H1 (cell line): Measurements from ENCODE around the gene SGSM1. TPM values are rescaled to one million over a fixed set of nuclear protein-coding genes. Genes with fewer than 3 reads are reported as not detected.
A peak's percentile ranks its signal among the peaks of the same experiment; 100 is the strongest.

Source experiments
- CTCF ChIA-PET: fragments of 300-600 bp; sonication (Branson Sonifier 250); formaldehyde crosslinking; loops from one replicate; lab custom pipeline; 2021; ENCODE audit not compliant: partially characterized antibody; lab: Charles Lee
- POLR2A ChIA-PET: fragments of 300-600 bp; sonication (Branson Sonifier 250); formaldehyde crosslinking; loops from one replicate; lab custom pipeline; 2021; ENCODE audit warnings: inconsistent platforms; ENCODE audit not compliant: partially characterized antibody; lab: Charles Lee
- DNase-seq, 2 experiments: peaks; one replicate each; pipeline versions ENCODE4 v3.0.0 to v3.0.0-alpha.2; 2010 to 2022; ENCODE audit warnings: low spot score in 2 of 2, low read depth in 1 of 2, mixed read lengths in 1 of 2
- FAIRE-seq: peaks from 2 replicates; lab custom pipeline; 2011; peaks lifted over from hg19 to GRCh38; lab: Jason Lieb, UNC
- H2AFZ ChIP-seq: 2 replicates; pipeline ENCODE4 v1.8.1; 2012; ENCODE audit warnings: low read length, inconsistent platforms
- H2AK5ac ChIP-seq: 2 replicates; pipeline ENCODE4 v1.6.1; 2013; ENCODE audit warnings: low read depth, low read length
- H2BK120ac ChIP-seq: replicated peaks from 2 replicates; pipeline ENCODE3; 2013; ENCODE audit warnings: low read depth, low read length, inconsistent platforms
- H2BK12ac ChIP-seq: 2 replicates; pipeline ENCODE4 v1.6.1; 2013; ENCODE audit warnings: low read depth, low read length
- H2BK15ac ChIP-seq: 2 replicates; pipeline ENCODE4 v1.6.1; 2013; ENCODE audit warnings: low read length
- H2BK20ac ChIP-seq: 2 replicates; pipeline ENCODE4 v1.6.1; 2013; ENCODE audit warnings: low read length
- H2BK5ac ChIP-seq: 2 replicates; pipeline ENCODE4 v1.6.1; 2013; ENCODE audit warnings: low read depth, low read length
- H3K14ac ChIP-seq: 2 replicates; pipeline ENCODE4 v1.6.1; 2013; ENCODE audit warnings: inconsistent platforms; ENCODE audit not compliant: insufficient read length
- H3K18ac ChIP-seq: 2 replicates; pipeline ENCODE4 v1.6.1; 2013; ENCODE audit warnings: low read length; ENCODE audit errors: extremely low read depth
- H3K23ac ChIP-seq: 2 replicates; pipeline ENCODE4 v1.6.1; 2013; ENCODE audit warnings: inconsistent platforms; ENCODE audit not compliant: insufficient read length
- H3K23me2 ChIP-seq: 2 replicates; pipeline ENCODE4 v1.6.1; 2013; ENCODE audit warnings: low read depth, low read length
- H3K27ac ChIP-seq: 2 replicates; pipeline ENCODE4 v1.6.1; 2011; ENCODE audit warnings: low read depth, low read length, inconsistent platforms
- H3K27me3 ChIP-seq, 4 experiments: replicated peaks in 1 of 4; 1 replicate in 1 of 4; 2 replicates in 3 of 4; pipeline versions ENCODE4 v1.6.1 to v1.8.1; 2011 to 2013; ENCODE audit warnings: low read length in 3 of 4, mild to moderate bottlenecking in 3 of 4, inconsistent platforms in 2 of 4, mixed read lengths in 2 of 4, moderate library complexity in 1 of 4; ENCODE audit not compliant: control insufficient read depth in 3 of 4, insufficient read depth in 3 of 4; ENCODE audit errors: extremely low read depth in 1 of 4
- H3K36me3 ChIP-seq, 4 experiments: 2 replicates each; pipeline versions ENCODE4 v1.6.1 to v1.8.1; 2011 to 2013; ENCODE audit warnings: mild to moderate bottlenecking in 4 of 4, low read length in 3 of 4, moderate library complexity in 2 of 4, control low read depth in 1 of 4, inconsistent platforms in 1 of 4; ENCODE audit not compliant: insufficient read depth in 4 of 4, control insufficient read depth in 2 of 4
- H3K4ac ChIP-seq: replicated peaks from 2 replicates; pipeline ENCODE3; 2013; ENCODE audit warnings: low read length, low read depth, mixed read lengths, inconsistent platforms; ENCODE audit not compliant: insufficient read length
- H3K4me1 ChIP-seq, 4 experiments: replicated peaks in 1 of 4; 1 replicate in 1 of 4; 2 replicates in 3 of 4; pipeline versions ENCODE4 v1.6.1 to v1.8.1; 2011 to 2013; ENCODE audit warnings: low read length in 3 of 4, inconsistent platforms in 2 of 4, mixed read lengths in 1 of 4; ENCODE audit not compliant: insufficient read depth in 4 of 4, control insufficient read depth in 3 of 4
- H3K4me2 ChIP-seq, 2 experiments: 2 replicates each; pipeline versions ENCODE4 v1.6.1 to v1.8.1; 2011 to 2013; ENCODE audit warnings: low read depth in 2 of 2, low read length in 2 of 2, control low read depth in 1 of 2, inconsistent platforms in 1 of 2, mild to moderate bottlenecking in 1 of 2; ENCODE audit not compliant: insufficient read depth in 1 of 2
- H3K4me3 ChIP-seq, 4 experiments: fragments of 200-600, 300-600 bp in 1 of 4; sonication (generic), shearing (Covaris generic), sonication (Bioruptor Twin) in 1 of 4; 2 replicates each; pipeline versions ENCODE4 v1.5.1 to v1.8.1; 2011 to 2016; ENCODE audit warnings: low read length in 4 of 4, low read depth in 3 of 4, control low read depth in 2 of 4, inconsistent platforms in 2 of 4, mild to moderate bottlenecking in 2 of 4, mixed read lengths in 1 of 4, moderate library complexity in 1 of 4; ENCODE audit not compliant: insufficient read depth in 2 of 4; ENCODE audit errors: extremely low read depth in 1 of 4
- H3K56ac ChIP-seq: replicated peaks from 2 replicates; pipeline ENCODE3; 2013; ENCODE audit warnings: low read depth, mild to moderate bottlenecking, mixed read lengths, low read length, inconsistent platforms; ENCODE audit not compliant: insufficient read length
- H3K79me1 ChIP-seq: 2 replicates; pipeline ENCODE4 v1.6.1; 2013; ENCODE audit warnings: low read depth, low read length, control low read depth
- H3K79me2 ChIP-seq, 2 experiments: 2 replicates each; pipeline versions ENCODE4 v1.6.1 to v1.8.1; 2012 to 2013; ENCODE audit warnings: low read length in 2 of 2, mild to moderate bottlenecking in 2 of 2, inconsistent platforms in 1 of 2; ENCODE audit not compliant: insufficient read depth in 2 of 2, control insufficient read depth in 1 of 2
- H3K9ac ChIP-seq, 4 experiments: replicated peaks in 1 of 4; 1 replicate in 1 of 4; 2 replicates in 3 of 4; pipeline versions ENCODE4 v1.6.1 to v1.8.1; 2011 to 2013; ENCODE audit warnings: low read depth in 3 of 4, low read length in 3 of 4, control low read depth in 2 of 4, mild to moderate bottlenecking in 2 of 4, moderate library complexity in 2 of 4, inconsistent platforms in 1 of 4; ENCODE audit errors: extremely low read depth in 1 of 4
- H3K9me3 ChIP-seq, 2 experiments: 2 replicates each; pipeline versions ENCODE4 v1.6.1 to v1.8.1; 2012 to 2013; ENCODE audit warnings: mild to moderate bottlenecking in 2 of 2, moderate library complexity in 2 of 2, control low read depth in 1 of 2, inconsistent platforms in 1 of 2, low read depth in 1 of 2, low read length in 1 of 2, mixed read lengths in 1 of 2; ENCODE audit not compliant: insufficient read depth in 2 of 2
- H4K20me1 ChIP-seq, 2 experiments: replicated peaks in 1 of 2; 2 replicates each; pipeline versions ENCODE3 to v1.8.1; 2011 to 2013; ENCODE audit warnings: inconsistent platforms in 2 of 2, low read length in 2 of 2, mild to moderate bottlenecking in 1 of 2; ENCODE audit not compliant: insufficient read depth in 2 of 2, control insufficient read depth in 1 of 2
- H4K5ac ChIP-seq: 2 replicates; pipeline ENCODE4 v1.6.1; 2013; ENCODE audit warnings: low read length, low read depth, mixed read lengths, inconsistent platforms; ENCODE audit not compliant: insufficient read length
- H4K8ac ChIP-seq: 2 replicates; pipeline ENCODE4 v1.8.0; 2013; ENCODE audit warnings: mild to moderate bottlenecking, moderate library complexity, low read length, inconsistent platforms; ENCODE audit not compliant: insufficient read depth; ENCODE audit errors: extremely low read depth
- H4K91ac ChIP-seq: replicated peaks from 2 replicates; pipeline ENCODE3; 2013; ENCODE audit warnings: low read length, mixed read lengths, inconsistent platforms; ENCODE audit not compliant: insufficient read length
- CEBPB ChIP-seq: IDR thresholded peaks from 2 replicates; pipeline ENCODE4 v1.6.1; 2012; ENCODE audit warnings: low read depth, low read length
- CREB1 ChIP-seq: IDR thresholded peaks from 2 replicates; pipeline ENCODE4 v1.6.1; 2012; ENCODE audit warnings: inconsistent platforms
- HDAC2 ChIP-seq, 2 experiments: fragments of 300-600 bp in 1 of 2; sonication (generic) in 1 of 2; IDR thresholded peaks; 2 replicates each; pipeline ENCODE4 v1.6.1; 2011 to 2012; ENCODE audit warnings: low read depth in 2 of 2, low read length in 2 of 2, mild to moderate bottlenecking in 2 of 2, moderate library complexity in 2 of 2, borderline replicate concordance in 1 of 2, inconsistent platforms in 1 of 2
- JUND ChIP-seq: IDR thresholded peaks from 2 replicates; pipeline ENCODE4 v1.6.1; 2011; ENCODE audit warnings: mild to moderate bottlenecking, improper control_type of control experiment, low read length
- KDM4A ChIP-seq: IDR thresholded peaks from one replicate; pipeline ENCODE4 v1.7.1; 2012; ENCODE audit warnings: low read depth, mild to moderate bottlenecking, moderate library complexity, low read length, inconsistent platforms; ENCODE audit not compliant: severe bottlenecking
- NANOG ChIP-seq: IDR thresholded peaks from 2 replicates; pipeline ENCODE4 v1.6.1; 2011; ENCODE audit warnings: low read length, low read depth, mild to moderate bottlenecking, inconsistent platforms; ENCODE audit not compliant: insufficient read depth, poor library complexity, severe bottlenecking
- NRF1 ChIP-seq: IDR thresholded peaks from 2 replicates; pipeline ENCODE4 v1.6.1; 2011; ENCODE audit warnings: mild to moderate bottlenecking, low read depth, low read length, improper control_type of control experiment
- RFX5 ChIP-seq: IDR thresholded peaks from 2 replicates; pipeline ENCODE4 v1.6.1; 2011; ENCODE audit warnings: low read depth, low read length, improper control_type of control experiment, borderline replicate concordance
- SIRT6 ChIP-seq: IDR thresholded peaks from one replicate; pipeline ENCODE4 v1.7.1; 2012; ENCODE audit warnings: low read length, inconsistent platforms
- SIX5 ChIP-seq: IDR thresholded peaks from 2 replicates; pipeline ENCODE4 v1.6.1; 2011; ENCODE audit warnings: mild to moderate bottlenecking, low read depth, low read length
- YY1 ChIP-seq: IDR thresholded peaks from 2 replicates; pipeline ENCODE4 v1.6.1; 2011; ENCODE audit warnings: low read depth, mild to moderate bottlenecking, low read length
- ZNF274 ChIP-seq: IDR thresholded peaks from 2 replicates; pipeline ENCODE4 v1.7.0; 2012; ENCODE audit warnings: low read length, borderline replicate concordance; ENCODE audit errors: extremely low read depth
- WGBS, 2 experiments: shearing (Covaris generic) in 1 of 2; methylation state at CpG; one replicate each; pipeline versions ENCODE4 v1.1.6 to v1.1.7; 2013 to 2015; ENCODE audit warnings: low lambda C conversion rate in 2 of 2, mixed read lengths in 2 of 2, inconsistent platforms in 1 of 2, low coverage in 1 of 2, missing lambda C conversion rate in 1 of 2; ENCODE audit not compliant: insufficient replicate concordance in 2 of 2, insufficient coverage in 1 of 2, insufficient read length in 1 of 2; ENCODE audit errors: extremely low coverage in 1 of 2, missing lambda C conversion rate in 1 of 2; 5-methylcytosine and 5-hydroxymethylcytosine counted together
- polyA plus RNA-seq, 7 experiments: library from polyadenylated mRNA; depleted of rRNA in 3 of 7; stranded (reverse) in 5 of 7; unstranded in 2 of 7; fragments of >200 nt in 5 of 7; fragments of 200-250 nt in 2 of 7; gene quantifications; 1 replicate in 5 of 7; 2 replicates in 1 of 7; 4 replicates in 1 of 7; pipeline versions ENCODE4 v1.2.1 to v1.2.3, GENCODE V29; 2011 to 2013; ENCODE audit warnings: missing spikeins in 2 of 7, mixed read lengths in 2 of 7
- total RNA-seq: library from RNA; stranded (reverse); fragmentation: NEBNext Ultra II Directional; extraction: Animal tissue kit (Norgen Biotek cat#: 25700); gene quantifications from 2 replicates; pipeline ENCODE4 v1.2.1, GENCODE V29; 2021
- TF ChIP-seq, protein P1 (sequence below): IDR thresholded peaks from 2 replicates; pipeline ENCODE4 v1.6.1; 2012; ENCODE audit warnings: inconsistent platforms

Gene SGSM1
- total and polyA plus RNA-seq, 2 of the 8 experiments (the other 6 are each of a cell fraction or from before 2014, with no cell fraction given): 2.8 to 5.2 TPM

DNA sequence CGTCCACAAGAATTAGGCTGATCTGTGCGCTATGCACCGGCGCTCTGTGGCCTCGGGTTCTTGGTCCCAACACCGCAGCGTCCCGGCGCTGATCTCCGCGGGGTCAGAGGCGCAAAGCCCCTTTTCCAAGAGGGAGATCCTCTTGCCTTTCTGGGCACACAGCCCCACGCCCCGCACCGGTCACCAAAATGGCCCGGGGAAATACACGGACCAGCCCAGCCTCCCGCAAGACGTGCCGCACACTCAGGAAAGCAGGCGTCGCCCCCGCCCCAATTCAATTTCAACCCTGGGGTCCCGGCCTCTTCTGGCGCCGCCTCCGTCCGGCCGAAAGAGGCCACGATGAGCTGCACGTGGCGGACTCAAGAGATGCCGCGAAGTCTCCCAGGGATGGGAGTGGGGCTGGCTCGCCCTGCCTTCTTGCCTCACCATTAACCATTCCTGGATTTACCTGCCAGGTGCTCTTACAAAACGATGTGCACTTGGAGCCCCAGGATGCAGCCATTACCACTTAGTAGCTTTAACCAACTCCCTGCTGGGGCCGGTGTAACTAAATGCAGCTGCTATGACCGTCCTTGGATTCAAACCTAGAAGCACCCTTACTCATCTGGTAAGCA lies 42.0 kb upstream of the SGSM1 start:
- H2BK12ac ChIP-seq: no peak overlapping the region
- no peak overlapping the region for H2AK5ac ChIP-seq
- H3K23me2 ChIP-seq: no peaks in the 10 kb centered on the region
- no peak overlapping the region for H3K14ac ChIP-seq
- peak overlapping the region; percentile 36 for H3K56ac ChIP-seq
- peaks cover 0 to 11% (median 5%) of the 10 kb centered on the region in 4 experiments; a peak in 6 of 7 replicates for H3K4me1 ChIP-seq
- no peaks in the 10 kb centered on the region for H3K27me3 ChIP-seq
- H4K5ac ChIP-seq: no peak overlapping the region
- peak overlapping the region; percentile 15; the same call in 1 of the 2 replicates for H4K8ac ChIP-seq
- H3K9me3 ChIP-seq: no peaks in the 10 kb centered on the region
- CTCF ChIA-PET: interaction anchor here (0.6 to 1.6 kb wide), 5 partner anchors 9 to 320 kb away, joined by 3 to 8 read pairs (median 3); no protein-coding TSS in a partner anchor
- H3K9ac ChIP-seq: no peak overlapping the region
- 87% methylated on average over 36 of the region's 38 CpGs; no CpG with 5 or more reads in 1 of the 2 experiments for WGBS, 2 experiments
- no peak overlapping the region for H3K23ac ChIP-seq
- no peak overlapping the region for H3K4ac ChIP-seq
- H2BK20ac ChIP-seq: 0 out of 2 replicates have a peak overlapping the region, but pooled peaks have one; percentile 34
- H4K91ac ChIP-seq: peak overlapping the region; percentile 67
- H2AFZ ChIP-seq: 0 out of 2 replicates have a peak overlapping the region, but pooled peaks have one; percentile 41
- no peak overlapping the region for H3K4me2 ChIP-seq
- FAIRE-seq (no peak), DNase-seq (no peak)
- H3K79me2 ChIP-seq: no peaks in the 10 kb centered on the region
- no peaks in the 10 kb centered on the region for H3K79me1 ChIP-seq
- no peak overlapping the region; the same call in 1 of the 2 replicates for H2BK15ac ChIP-seq
- H2BK120ac ChIP-seq: no peak overlapping the region
- no peak overlapping the region for H3K4me3 ChIP-seq
- H3K27ac ChIP-seq: no peak overlapping the region
- no peaks in the 10 kb centered on the region for H4K20me1 ChIP-seq
- no peaks in the 10 kb centered on the region for H3K36me3 ChIP-seq
- POLR2A ChIA-PET: no interaction called here
- peak overlapping the region; percentile 9; the same call in 1 of the 2 replicates for H2BK5ac ChIP-seq
- no peak overlapping the region for H3K18ac ChIP-seq
- TF ChIP-seq HDAC2 (IDR thresholded peaks at IDR 0.05; ENCODE audit: borderline replicate concordance in 1 of 2, low read depth in 2 of 2, low read length in 2 of 2) (no peak), SIRT6 (no peak), CEBPB (no peak), CREB1 (no peak), ZNF274 (no peak), NANOG (no peak), RFX5 (no peak), JUND (no peak), KDM4A (no peak), SIX5 (no peak), YY1 (no peak), NRF1 (no peak)
- TF ChIP-seq, protein P1, sequence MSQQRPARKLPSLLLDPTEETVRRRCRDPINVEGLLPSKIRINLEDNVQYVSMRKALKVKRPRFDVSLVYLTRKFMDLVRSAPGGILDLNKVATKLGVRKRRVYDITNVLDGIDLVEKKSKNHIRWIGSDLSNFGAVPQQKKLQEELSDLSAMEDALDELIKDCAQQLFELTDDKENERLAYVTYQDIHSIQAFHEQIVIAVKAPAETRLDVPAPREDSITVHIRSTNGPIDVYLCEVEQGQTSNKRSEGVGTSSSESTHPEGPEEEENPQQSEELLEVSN: no peak
